GM13977 (cell line): ENCODE measurements around the gene HECTD2.
"Not testable (repeated sequence)": the region's sequence is repeated elsewhere in the genome, so short reads cannot be mapped to it uniquely, and the experiment has no call there.

Source experiments
- DNase-seq: peaks from one replicate; pipeline ENCODE4 v3.0.0; 2012; ENCODE audit warnings: low spot score
- CTCF ChIP-seq: IDR thresholded peaks from 2 replicates; pipeline ENCODE4 v1.5.1; 2012; ENCODE audit warnings: mild to moderate bottlenecking, control low read depth; ENCODE audit not compliant: insufficient read depth; ENCODE audit errors: extremely low read depth, missing control alignments
- in situ Hi-C: fragments of 300-500 bp; cut with MboI; formaldehyde crosslinking; loops from one replicate; pipeline ENCODE4 v1.12.0; 2022; ENCODE audit warnings: low sequenced_read_pairs, low pct_unique_long_range_greater_than_20kb, mixed read lengths, inconsistent platforms; ENCODE audit not compliant: unreplicated experiment

The HECTD2 gene

GRCh38 chr10:91374052-91374451 is 36.1 kb upstream of the HECTD2 start:
- in situ Hi-C loops: no loop called here
- no peak for TF ChIP-seq CTCF
- no peak for DNase-seq

GRCh38 chr10:91378061-91378460 is 32.1 kb upstream of the HECTD2 start:
- TF ChIP-seq CTCF: no peak
- in situ Hi-C loops: no loop called here
- DNase-seq: no peak

- no peak for DNase-seq
- in situ Hi-C loops: no loop called here
These were observed 29.3 kb upstream of the HECTD2 start for GRCh38 chr10:91380873-91381256.

GRCh38 chr10:91381257-91381891 is 28.8 kb upstream of the HECTD2 start:
- DNase-seq: no peak
- TF ChIP-seq CTCF: no peak
- in situ Hi-C loops: no loop called here

More at GRCh38 chr10:91380873-91381256, 29.3 kb upstream of the HECTD2 start:
- no peak for TF ChIP-seq CTCF

GRCh38 chr10:91385306-91386085 is 24.6 kb upstream of the HECTD2 start:
- TF ChIP-seq CTCF: no peak
- in situ Hi-C loops: no loop called here
- DNase-seq: no peak

GRCh38 chr10:91389636-91390512 is 20.3 kb upstream of the HECTD2 start:
- in situ Hi-C loops: no loop called here
- peak; percentile 68 for TF ChIP-seq CTCF
- DNase-seq: peak; percentile 41

- DNase-seq, in situ Hi-C loops: not testable (repeated sequence)
These were observed 19.7 kb upstream of the HECTD2 start for GRCh38 chr10:91390513-91390825.
